CD4-positive, alpha-beta T cell treated with Interleukin-12 subunit alpha and Interleukin-12 subunit beta, for 1 hour (primary cell): ENCODE data around the gene NODAL.

Experiments
- DNase-seq: peaks from one replicate; pipeline ENCODE4 v3.0.0-alpha.2; 2020

The NODAL gene

DNA sequence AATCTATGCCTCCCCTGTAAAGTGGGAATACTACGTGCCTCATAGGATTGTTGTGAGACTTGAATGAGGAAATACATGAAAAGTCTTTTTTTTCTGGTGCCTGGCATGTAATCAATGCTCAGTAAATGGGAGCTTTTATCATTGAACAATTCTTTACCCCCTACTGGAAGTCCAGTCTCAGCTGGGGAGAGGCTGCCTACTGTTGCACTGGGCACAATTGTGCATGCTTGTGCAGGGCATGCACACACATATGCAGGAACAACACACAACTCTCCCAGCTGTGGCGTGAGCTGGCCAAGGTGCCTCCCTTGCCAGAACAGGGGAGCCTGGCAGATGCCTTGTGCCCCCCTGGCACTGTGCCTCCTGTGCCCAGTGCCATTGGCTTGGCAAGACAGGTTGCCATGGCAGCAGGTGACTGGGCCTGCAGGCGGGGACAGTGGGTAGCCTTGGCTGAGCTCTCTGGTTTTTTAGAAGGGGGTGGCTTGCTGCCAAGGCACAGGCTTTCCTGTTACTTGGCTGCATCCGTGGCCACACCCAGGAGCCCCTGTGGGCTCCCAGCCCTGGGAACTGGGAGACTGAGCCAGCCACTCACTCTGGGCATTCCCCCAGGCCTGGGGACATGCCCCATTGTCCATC, 21.0 kb upstream of the NODAL start:
- no peak for DNase-seq

- DNase-seq: peak; percentile 52
Observed at GRCh38 chr10:70461397-70462348, 20.2 kb upstream of the NODAL start.

DNA sequence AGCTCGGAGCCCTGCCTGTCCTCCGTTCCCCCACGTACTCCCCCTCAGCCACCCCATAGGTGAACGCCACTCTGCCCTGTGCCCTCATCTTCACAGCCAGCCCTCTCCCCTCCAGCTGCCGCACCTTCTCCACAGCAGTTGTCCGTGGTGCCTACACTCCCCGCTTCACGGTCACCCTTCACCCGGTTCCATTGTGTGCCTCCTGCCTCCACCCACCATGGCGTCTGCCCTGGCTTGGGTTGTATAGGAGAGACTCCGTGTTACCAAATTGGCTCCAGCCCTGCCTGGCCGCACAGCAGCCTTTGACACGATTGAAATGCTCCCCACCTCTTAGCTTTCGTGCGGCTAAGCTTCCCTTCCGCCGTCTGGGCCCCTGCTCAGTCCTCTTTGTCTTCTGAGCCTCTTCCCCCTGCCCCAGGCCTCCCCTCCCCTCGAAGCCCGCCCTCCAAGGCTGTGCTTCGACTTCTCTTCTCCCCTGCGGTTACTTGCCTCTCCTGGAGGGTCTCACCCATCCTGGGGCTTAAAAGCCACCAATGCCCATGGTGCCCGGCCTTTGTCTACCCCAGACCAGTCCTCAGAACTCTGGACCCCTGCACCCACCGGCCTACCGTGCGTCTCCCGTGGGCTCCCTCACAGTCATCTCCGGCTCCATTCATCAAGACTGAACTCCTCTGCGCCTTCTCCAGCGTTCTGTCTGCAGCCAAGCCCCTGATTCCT, 18.5 kb upstream of the NODAL start:
- DNase-seq: no peak

DNA sequence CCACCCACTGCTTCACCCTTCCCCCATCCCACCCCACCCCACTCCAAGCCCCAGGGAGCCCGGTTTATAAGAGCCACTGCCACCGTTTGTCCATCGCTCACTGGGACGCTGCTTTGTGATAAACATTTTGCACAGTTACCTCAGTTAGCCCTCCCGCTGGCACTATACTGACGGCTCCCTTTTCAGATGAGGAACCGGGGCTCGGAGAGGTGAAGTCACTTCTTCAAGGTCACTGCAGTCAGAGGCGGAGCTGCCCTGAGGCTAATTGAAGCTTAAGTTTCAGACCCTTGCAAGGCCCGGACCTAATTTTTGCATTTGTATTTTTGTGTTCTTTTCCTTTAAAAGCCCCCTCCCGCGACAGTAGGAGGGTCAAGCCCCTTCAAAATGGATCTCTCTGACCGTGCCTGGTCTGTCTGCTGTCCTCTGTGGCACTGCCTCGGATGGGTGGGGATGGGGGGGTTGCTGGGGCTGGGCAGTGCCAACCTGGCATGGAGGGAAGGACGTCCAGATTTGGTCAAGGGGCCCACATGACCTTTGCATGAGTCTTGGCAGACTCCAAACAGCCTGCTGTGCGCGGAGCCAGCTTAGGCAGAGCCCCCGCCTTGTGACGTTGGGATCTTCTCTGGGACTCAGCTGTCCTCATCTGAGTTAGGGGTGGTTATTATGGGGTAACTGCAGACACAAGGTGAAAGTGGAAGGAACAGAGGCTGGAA, 17.7 kb upstream of the NODAL start:
- DNase-seq: no peak

- peak; percentile 13 for DNase-seq
Observed at GRCh38 chr10:70458329-70459060, 17.0 kb upstream of the NODAL start.

GRCh38 chr10:70457759-70458305, 16.4 kb upstream of the NODAL start:
- no peak for DNase-seq

- DNase-seq: no peak
Observed at GRCh38 chr10:70456164-70456563, 14.7 kb upstream of the NODAL start.

DNA sequence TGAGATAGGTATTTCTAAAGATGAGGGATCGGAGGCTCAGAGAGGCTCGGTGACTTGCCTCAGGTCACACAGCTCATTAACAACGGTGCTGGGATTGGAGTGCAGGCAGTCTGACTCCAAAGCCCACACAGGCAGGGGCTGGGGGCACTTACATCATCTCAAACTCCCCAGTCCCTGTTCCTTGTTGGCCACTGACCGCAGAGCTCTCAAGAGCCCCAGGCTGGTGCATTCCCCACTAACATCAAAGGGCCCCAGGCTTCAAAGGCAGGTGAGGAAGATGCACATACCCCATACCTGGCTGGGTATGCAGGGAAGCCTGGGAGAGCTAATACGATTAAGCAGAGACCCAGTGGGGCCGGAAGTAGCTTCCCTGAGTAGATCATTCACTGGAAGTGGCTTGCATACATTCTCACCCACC, 13.7 kb upstream of the NODAL start:
- no peak for DNase-seq

DNA sequence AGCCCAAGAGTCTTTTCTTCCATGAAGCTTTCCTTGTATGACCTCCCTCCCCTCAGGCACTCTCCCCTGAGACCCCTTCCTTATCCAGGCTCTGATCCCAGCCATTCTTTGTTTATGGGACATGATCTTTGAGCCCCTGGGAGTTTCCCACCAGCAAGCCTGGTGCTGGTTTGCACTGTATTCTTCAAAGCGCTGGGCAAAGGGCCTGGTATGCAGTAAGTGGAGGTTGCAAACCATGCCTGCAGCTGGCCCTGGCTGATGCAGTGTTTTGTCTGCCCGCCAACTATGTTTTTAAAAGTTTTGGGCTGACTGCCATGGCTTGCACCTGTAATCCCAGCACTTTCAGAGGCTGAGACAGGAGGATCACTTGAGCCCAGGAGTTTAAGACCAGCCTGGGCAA, 6.8 kb upstream of the NODAL start:
- no peak for DNase-seq

- DNase-seq: no peak
Observed at GRCh38 chr10:70445718-70446657, 4.5 kb upstream of the NODAL start.

DNA sequence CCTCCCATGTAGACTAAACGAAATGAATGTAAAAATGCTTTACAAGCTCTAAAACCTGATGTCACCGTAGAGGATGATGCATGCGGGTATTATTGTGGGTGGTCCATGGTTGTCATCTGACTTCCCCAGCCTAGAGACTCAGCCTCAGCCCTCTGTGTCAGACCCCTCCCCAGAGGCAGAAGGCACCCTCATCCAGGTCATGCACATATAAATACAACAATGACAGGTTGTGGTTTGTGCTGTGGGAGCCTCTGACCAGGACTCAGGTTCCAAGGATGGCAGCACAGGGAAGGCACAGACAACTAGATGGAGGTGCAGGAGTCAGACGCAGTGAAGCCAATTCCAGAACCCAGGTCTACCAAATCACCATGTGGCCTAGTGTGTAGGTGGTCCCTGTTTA, 3.3 kb upstream of the NODAL start:
- no peak for DNase-seq

GRCh38 chr10:70442332-70442988, 979 bp upstream of the NODAL start:
- DNase-seq: no peak

DNA sequence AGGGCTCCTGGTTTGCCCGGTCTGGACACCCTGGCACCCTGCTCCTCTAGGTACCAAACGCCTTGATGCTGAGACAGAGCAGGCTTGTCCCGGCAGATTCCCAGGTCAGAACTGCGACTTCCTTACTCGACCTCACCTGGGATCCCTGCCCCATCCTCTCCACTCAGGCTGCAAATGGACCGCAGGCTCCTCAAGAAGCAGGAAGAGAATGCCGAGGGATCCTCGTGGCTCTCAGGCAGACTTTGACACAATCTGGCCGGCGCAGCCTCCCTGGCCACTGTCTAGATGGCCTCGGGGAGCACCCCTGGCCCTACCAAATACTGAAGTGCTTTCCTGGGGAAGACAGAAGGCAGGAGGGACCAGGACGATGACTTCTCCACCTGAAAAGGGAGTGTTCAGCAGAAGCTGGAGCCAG, 421 bp upstream of the NODAL start:
- DNase-seq: no peak

DNA sequence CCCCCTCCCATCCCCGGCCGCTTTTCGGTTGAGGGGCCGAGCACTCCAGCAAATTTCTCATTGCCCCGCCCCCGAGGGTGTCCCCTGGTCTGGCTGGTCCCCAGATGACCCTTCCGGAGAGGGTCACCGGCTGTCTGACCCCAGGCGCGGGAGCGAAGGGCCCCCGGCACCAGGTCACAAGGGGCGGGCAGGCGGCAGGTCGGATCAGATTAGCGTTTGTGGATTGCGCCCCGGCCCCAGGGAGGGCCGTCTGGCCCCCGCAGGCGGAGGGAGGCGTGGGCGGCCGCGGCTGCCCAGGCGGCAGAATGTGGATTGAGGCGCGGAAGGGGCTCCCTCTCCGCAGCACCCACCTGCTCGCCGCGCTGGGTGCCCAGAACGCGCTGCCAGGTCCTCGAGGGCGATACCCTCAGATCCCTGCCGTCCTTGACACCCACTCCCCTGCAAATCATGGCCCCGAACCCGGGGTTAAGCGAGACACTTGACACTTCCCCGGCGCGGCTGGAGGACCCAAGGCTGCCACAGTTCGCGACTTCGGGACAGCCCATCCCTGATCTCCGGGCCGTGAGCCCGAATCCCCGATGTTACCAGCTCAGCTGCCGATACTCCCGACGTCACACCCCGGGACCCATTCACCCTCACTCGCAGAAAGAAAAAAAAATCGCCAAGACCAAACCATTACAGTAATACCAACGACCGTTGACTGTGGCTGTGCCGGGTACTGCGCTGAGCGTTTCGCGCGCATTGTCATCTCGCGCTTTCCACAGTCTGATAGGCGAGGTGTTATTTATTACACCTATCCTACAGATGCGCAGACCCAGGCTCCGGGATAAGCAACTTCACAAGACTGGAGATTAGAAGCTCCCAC, 953 bp downstream of the NODAL start:
- DNase-seq: no peak

DNA sequence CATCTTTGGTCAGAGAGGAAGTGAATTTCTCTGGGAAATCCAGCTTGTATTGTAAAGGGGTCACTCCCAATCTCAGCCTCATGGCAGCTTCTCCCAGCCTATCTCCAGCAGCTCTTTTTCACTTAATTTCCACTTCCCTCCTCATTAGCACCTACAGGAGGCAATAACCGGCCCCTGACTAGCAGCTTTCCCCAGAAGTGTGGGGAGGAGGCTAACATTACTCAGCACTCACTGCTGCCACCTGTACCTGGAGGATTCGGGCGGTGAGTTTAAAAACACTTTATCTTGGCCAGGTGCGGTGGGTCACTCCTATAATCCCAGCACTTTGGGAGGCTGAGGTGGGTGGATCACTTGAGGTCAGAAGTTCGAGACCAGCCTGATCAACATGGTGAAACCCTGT, 3.8 kb downstream of the NODAL start:
- DNase-seq: no peak

- no peak for DNase-seq
Observed at GRCh38 chr10:70435241-70436085, 6.0 kb downstream of the NODAL start.

GRCh38 chr10:70433581-70434280, 7.8 kb downstream of the NODAL start:
- DNase-seq: no peak
